HG03064 (cell line): Measurements from ENCODE around the gene KIF6.

ENCODE experiments used
- ATAC-seq: cut with Tn5 transposase; IDR thresholded peaks from one replicate; pipeline ENCODE4 v1.9.1; 2021; ENCODE audit warnings: low read depth; ENCODE audit not compliant: unreplicated experiment

The KIF6 gene

GRCh38 chr6:39335780-39336545 is 389.2 kb downstream of the KIF6 start:
- peak; percentile 55 for ATAC-seq

GRCh38 chr6:39333644-39334438 is 391.4 kb downstream of the KIF6 start:
- ATAC-seq = no peak

GRCh38 chr6:39330476-39330875 is 394.7 kb downstream of the KIF6 start:
- no peak for ATAC-seq

GRCh38 chr6:39330057-39330456 is 395.2 kb downstream of the KIF6 start:
- no peak for ATAC-seq

- no peak for ATAC-seq
Measured at GRCh38 chr6:39328066-39328465, 397.1 kb downstream of the KIF6 start.

GRCh38 chr6:39327507-39327906 is 397.7 kb downstream of the KIF6 start:
- ATAC-seq = no peak

- no peak for ATAC-seq
Measured at GRCh38 chr6:39322306-39322850, 402.8 kb downstream of the KIF6 start, which contains the start of gene KCNK16. KCNK16 (minus strand) TSS chr6:39322702; CDS start chr6:39322540, 162 bp downstream.

- ATAC-seq = no peak
Measured at GRCh38 chr6:39321761-39322160, 403.4 kb downstream of the KIF6 start.

GRCh38 chr6:39320363-39320984 is 404.7 kb downstream of the KIF6 start:
- ATAC-seq = no peak

- ATAC-seq = no peak
Measured at GRCh38 chr6:39319621-39320362, 405.4 kb downstream of the KIF6 start.

GRCh38 chr6:39317256-39317655 is 408.0 kb downstream of the KIF6 start:
- ATAC-seq = no peak

GRCh38 chr6:39314273-39314795 is 410.9 kb downstream of the KIF6 start, which contains the start of gene KCNK17:
KCNK17 (minus strand) TSS chr6:39314419; CDS start chr6:39314320, 99 bp downstream.
- ATAC-seq = no peak

GRCh38 chr6:39313526-39314272 is 411.5 kb downstream of the KIF6 start:
- ATAC-seq = no peak

- ATAC-seq = no peak
Measured at GRCh38 chr6:39312912-39313525, 412.2 kb downstream of the KIF6 start.

- no peak for ATAC-seq
Measured at GRCh38 chr6:39310542-39310941, 414.7 kb downstream of the KIF6 start.

- no peak for ATAC-seq
Measured at GRCh38 chr6:39309942-39310531, 415.2 kb downstream of the KIF6 start.

- no peak for ATAC-seq
Measured at GRCh38 chr6:39307462-39307861, 417.7 kb downstream of the KIF6 start.

GRCh38 chr6:39304951-39305350 is 420.3 kb downstream of the KIF6 start:
- no peak for ATAC-seq
